Hepatic stellate cell (primary cell): ENCODE results near the gene ANAPC16.
"Not testable (repeated sequence)": the region's sequence is repeated elsewhere in the genome, so short reads cannot be mapped to it uniquely, and the experiment has no call there.

Experiments used
- DNase-seq: peaks from one replicate; pipeline ENCODE4 v3.0.0; 2011; ENCODE audit warnings: low spot score

Gene ANAPC16

GRCh38 chr10:72278668-72279393 lies 63.0 kb downstream of the ANAPC16 start:
- no peak for DNase-seq

DNA sequence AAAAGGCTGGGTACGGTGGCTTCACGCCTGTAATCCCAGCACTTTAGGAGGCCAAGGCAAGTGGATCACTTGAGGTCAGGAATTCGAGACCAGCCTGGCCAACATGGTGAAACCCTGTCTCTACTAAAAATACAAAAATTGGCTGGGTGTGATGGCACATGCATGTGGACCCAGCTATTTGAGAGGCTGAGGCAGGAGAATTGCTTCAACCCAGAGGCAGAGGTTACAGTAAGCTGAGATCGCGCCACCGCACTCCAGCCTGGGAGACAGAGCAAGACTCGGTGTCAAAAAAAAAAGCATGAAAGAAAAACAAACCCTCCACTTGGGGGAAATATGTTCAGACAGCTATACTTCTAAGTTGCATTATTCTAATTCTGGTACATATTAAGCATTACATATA lies 63.8 kb downstream of the ANAPC16 start:
- DNase-seq: not testable (repeated sequence)

DNA sequence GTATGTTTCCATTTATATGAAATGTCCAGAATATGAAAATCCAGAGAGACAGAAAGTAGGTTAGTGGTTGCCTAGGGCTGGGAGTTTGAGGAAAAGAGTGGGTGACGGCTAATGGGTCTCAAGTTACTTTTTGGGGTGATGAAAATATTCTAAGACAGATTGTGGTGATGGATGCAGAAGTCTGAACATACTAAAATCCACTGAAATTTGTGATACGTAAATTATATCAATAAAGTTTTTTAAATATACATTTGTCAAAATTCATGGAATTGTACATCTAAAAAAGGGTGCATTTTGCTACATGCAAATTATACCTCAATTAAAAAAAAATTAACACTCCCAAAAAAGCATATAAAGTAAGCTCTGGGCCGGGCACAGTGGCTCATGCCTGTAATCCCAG lies 67.3 kb downstream of the ANAPC16 start:
- DNase-seq: no peak
